ENCODE data around the gene GLO1. TPM values are rescaled to one million over a fixed set of nuclear protein-coding genes. Genes with fewer than 3 reads are reported as not detected.

GLO1 gene
- total and polyA plus RNA-seq, 2 donors (not counting 3 experiments of a cell fraction or from before 2014, with no cell fraction given): 70.3 to 120 TPM

DNA sequence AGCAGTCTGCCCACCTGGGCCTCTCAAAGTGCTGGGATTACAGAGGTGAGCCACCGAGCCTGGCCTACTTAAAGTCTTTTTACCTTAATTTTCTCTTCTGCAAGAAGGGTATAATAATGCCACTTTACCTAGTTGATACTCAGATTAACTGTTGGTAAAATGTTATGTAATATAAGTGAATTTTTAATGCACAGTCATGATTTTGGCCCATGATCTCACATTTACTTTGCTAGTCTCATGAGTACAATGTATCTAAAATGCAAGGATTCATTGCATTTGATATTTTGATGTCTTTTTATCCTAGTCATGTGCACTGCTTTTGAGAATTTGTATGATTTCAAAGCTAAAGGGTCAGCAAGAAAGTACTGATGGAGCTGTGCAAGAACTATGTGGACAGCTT, 25.3 kb upstream of the GLO1 start:
- H3K9me3 ChIP-seq (replicated peaks; ENCODE audit: control insufficient read depth, insufficient read depth, low read length): no peaks in the 10 kb centered on the region
- POLR2A ChIA-PET: no interaction called here
- FAIRE-seq: no peak
- BruUV-seq (replicated peaks): no TSS peak
- no peak overlapping the region for H3K4me2 ChIP-seq (ENCODE audit: insufficient read depth, low read length)
- intact Hi-C loops (cut with micrococcal nuclease): no loop called here
- H3K27me3 ChIP-seq (ENCODE audit: control insufficient read depth in 2 of 2, insufficient read depth in 2 of 2, low read length in 2 of 2): no peaks in the 10 kb centered on the region
- H4K20me1 ChIP-seq (replicated peaks; ENCODE audit: control insufficient read depth, extremely low read depth, insufficient read depth, low read length): no peaks in the 10 kb centered on the region
- no peak overlapping the region for H3K9ac ChIP-seq (replicated peaks; ENCODE audit: extremely low read depth, insufficient read depth, low read length)
- H3K4me3 ChIP-seq (replicated peaks in 1 of 3; ENCODE audit: insufficient read depth in 1 of 3, low read depth in 1 of 3, low read length in 3 of 3): no peak overlapping the region
- H3K36me3 ChIP-seq (ENCODE audit: control insufficient read depth in 2 of 2, extremely low read depth in 1 of 2, insufficient read depth in 2 of 2, low read length in 2 of 2): no peaks in the 10 kb centered on the region
- H3K79me2 ChIP-seq (ENCODE audit: control insufficient read depth, insufficient read depth, low read length): no peaks in the 10 kb centered on the region
- H3K4me1 ChIP-seq (ENCODE audit: control insufficient read depth, extremely low read depth, insufficient read depth, low read length): peaks cover 10% of the 10 kb centered on the region
- no peak overlapping the region for H2AFZ ChIP-seq (ENCODE audit: low read depth, low read length)
- no peak for TF ChIP-seq EZH2 (IDR thresholded peaks at IDR 0.05; ENCODE audit: borderline replicate concordance, low read depth, low read length, severe bottlenecking)
- no peak for TF ChIP-seq MYC (IDR thresholded peaks at IDR 0.05; ENCODE audit: low read depth, low read length)
- no peak for TF ChIP-seq FOS (IDR thresholded peaks at IDR 0.05; ENCODE audit: borderline replicate concordance, insufficient read depth, low read length)
- no peak for TF ChIP-seq POLR2A (IDR thresholded peaks at IDR 0.05; ENCODE audit: low read depth, low read length)
- TF ChIP-seq JUN (IDR thresholded peaks at IDR 0.05; ENCODE audit: borderline replicate concordance, insufficient read depth, insufficient read length, low read depth): no peak
- TF ChIP-seq, protein P1, sequence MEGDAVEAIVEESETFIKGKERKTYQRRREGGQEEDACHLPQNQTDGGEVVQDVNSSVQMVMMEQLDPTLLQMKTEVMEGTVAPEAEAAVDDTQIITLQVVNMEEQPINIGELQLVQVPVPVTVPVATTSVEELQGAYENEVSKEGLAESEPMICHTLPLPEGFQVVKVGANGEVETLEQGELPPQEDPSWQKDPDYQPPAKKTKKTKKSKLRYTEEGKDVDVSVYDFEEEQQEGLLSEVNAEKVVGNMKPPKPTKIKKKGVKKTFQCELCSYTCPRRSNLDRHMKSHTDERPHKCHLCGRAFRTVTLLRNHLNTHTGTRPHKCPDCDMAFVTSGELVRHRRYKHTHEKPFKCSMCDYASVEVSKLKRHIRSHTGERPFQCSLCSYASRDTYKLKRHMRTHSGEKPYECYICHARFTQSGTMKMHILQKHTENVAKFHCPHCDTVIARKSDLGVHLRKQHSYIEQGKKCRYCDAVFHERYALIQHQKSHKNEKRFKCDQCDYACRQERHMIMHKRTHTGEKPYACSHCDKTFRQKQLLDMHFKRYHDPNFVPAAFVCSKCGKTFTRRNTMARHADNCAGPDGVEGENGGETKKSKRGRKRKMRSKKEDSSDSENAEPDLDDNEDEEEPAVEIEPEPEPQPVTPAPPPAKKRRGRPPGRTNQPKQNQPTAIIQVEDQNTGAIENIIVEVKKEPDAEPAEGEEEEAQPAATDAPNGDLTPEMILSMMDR (IDR thresholded peaks at IDR 0.05; ENCODE audit: extremely low read depth in 1 of 2, insufficient read depth in 1 of 2, low read depth in 1 of 2, low read length in 2 of 2): no peak
- TF ChIP-seq, protein P2, sequence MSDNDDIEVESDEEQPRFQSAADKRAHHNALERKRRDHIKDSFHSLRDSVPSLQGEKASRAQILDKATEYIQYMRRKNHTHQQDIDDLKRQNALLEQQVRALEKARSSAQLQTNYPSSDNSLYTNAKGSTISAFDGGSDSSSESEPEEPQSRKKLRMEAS (IDR thresholded peaks at IDR 0.05; ENCODE audit: insufficient read depth, insufficient read length): no peak
- no peak for TF ChIP-seq POLR2AphosphoS5 (IDR thresholded peaks at IDR 0.05; ENCODE audit: insufficient read depth, low read depth, low read length)
- TF ChIP-seq GATA2 (IDR thresholded peaks at IDR 0.05; ENCODE audit: insufficient read depth, insufficient read length, low read depth, low read length): no peak
- no peaks in the 10 kb centered on the region for H3K9me1 ChIP-seq (replicated peaks; ENCODE audit: control insufficient read depth, extremely low read depth, insufficient read depth, low read length)
- no peak overlapping the region for H3K27ac ChIP-seq (ENCODE audit: insufficient read depth, low read depth, low read length)
- DNase-seq (ENCODE audit: low read depth, low spot score): no peak
- dilution Hi-C loops (cut with MboI; ENCODE audit: extremely low pct_ligation_motif_present, low sequenced_read_pairs): no loop called here
- CTCF ChIA-PET: interaction anchor here (1.1 to 1.7 kb wide), 4 partner anchors 11 to 61 kb away, joined by 3 to 7 read pairs (median 4); no protein-coding TSS in a partner anchor
